GM19043 (cell line): ENCODE results near the gene SSH2.
"Not testable (repeated sequence)": the region's sequence is repeated elsewhere in the genome, so short reads cannot be mapped to it uniquely, and the experiment has no call there.

ENCODE experiments used
- ATAC-seq: cut with Tn5 transposase; IDR thresholded peaks from one replicate; pipeline ENCODE4 v1.9.1; 2021; ENCODE audit warnings: low read depth; ENCODE audit not compliant: unreplicated experiment

The SSH2 gene

GRCh38 chr17:29929533-29930408, at the start of gene SSH2:
SSH2 (minus strand) TSS chr17:29930228; CDS start chr17:29930000, 228 bp downstream.
- ATAC-seq, result peak; percentile 32

- ATAC-seq, result no peak
Measured at GRCh38 chr17:29977836-29978235, 47.8 kb upstream of the SSH2 start.

GRCh38 chr17:29973005-29973404, 43.0 kb upstream of the SSH2 start:
- no peak for ATAC-seq

GRCh38 chr17:29972277-29972676, 42.2 kb upstream of the SSH2 start:
- no peak for ATAC-seq

- ATAC-seq, result no peak
Measured at GRCh38 chr17:29968271-29968670, 38.2 kb upstream of the SSH2 start.

- ATAC-seq, result no peak
Measured at GRCh38 chr17:29962656-29963055, 32.6 kb upstream of the SSH2 start.

- ATAC-seq, result no peak
Measured at GRCh38 chr17:29959658-29960337, 29.8 kb upstream of the SSH2 start.

GRCh38 chr17:29958947-29959657, 29.1 kb upstream of the SSH2 start:
- ATAC-seq, result no peak

- not testable (repeated sequence) for ATAC-seq
Measured at GRCh38 chr17:29957488-29957887, 27.5 kb upstream of the SSH2 start.

- no peak for ATAC-seq
Measured at GRCh38 chr17:29956225-29956624, 26.2 kb upstream of the SSH2 start.

- no peak for ATAC-seq
Measured at GRCh38 chr17:29954405-29954804, 24.4 kb upstream of the SSH2 start.

- no peak for ATAC-seq
Measured at GRCh38 chr17:29949696-29950095, 19.7 kb upstream of the SSH2 start.

- ATAC-seq, result no peak
Measured at GRCh38 chr17:29948448-29949215, 18.6 kb upstream of the SSH2 start.

GRCh38 chr17:29945281-29945680, 15.3 kb upstream of the SSH2 start:
- ATAC-seq, result no peak

- ATAC-seq, result no peak
Measured at GRCh38 chr17:29941334-29941733, 11.3 kb upstream of the SSH2 start, which contains the start of gene EFCAB5. EFCAB5 (plus strand) TSS chr17:29941634; CDS start chr17:29941797, 163 bp downstream.

GRCh38 chr17:29936724-29937123, 6.7 kb upstream of the SSH2 start:
- ATAC-seq, result no peak

GRCh38 chr17:29935909-29936308, 5.9 kb upstream of the SSH2 start:
- not testable (repeated sequence) for ATAC-seq

- ATAC-seq, result no peak
Measured at GRCh38 chr17:29933379-29933778, 3.4 kb upstream of the SSH2 start.

GRCh38 chr17:29931231-29931932, 1.4 kb upstream of the SSH2 start:
- ATAC-seq, result peak; percentile 80
